Calu3 (cell line): ENCODE data around the gene SPECC1. TPM values are rescaled to one million over a fixed set of nuclear protein-coding genes. Genes with fewer than 3 reads are reported as not detected.

ENCODE experiments used
- BruUV-seq: library from RNA; stranded (reverse); fragments of 400-500 nt; replicated peaks from 2 replicates; lab custom pipeline; 2021; lab: Mats Ljungman, UMichigan
- CTCF ChIA-PET: fragments of 300-600 bp; sonication (Branson Sonifier 250); formaldehyde crosslinking; loops from one replicate; lab custom pipeline; 2022; ENCODE audit warnings: antibody characterized with exemption; lab: Charles Lee
- DNase-seq: peaks from one replicate; pipeline ENCODE4 v3.0.0; 2022
- H3K27ac Mint-ChIP-seq: one replicate; pipeline ENCODE4 v1.8.0; 2022; ENCODE audit warnings: mixed read lengths; ENCODE audit not compliant: unreplicated experiment
- H3K27me3 Mint-ChIP-seq: one replicate; pipeline ENCODE4 v1.8.0; 2022; ENCODE audit warnings: mixed read lengths; ENCODE audit not compliant: unreplicated experiment
- H3K36me3 Mint-ChIP-seq: one replicate; pipeline ENCODE4 v1.8.0; 2022; ENCODE audit warnings: mild to moderate bottlenecking, moderate library complexity, mixed read lengths; ENCODE audit not compliant: insufficient read depth, unreplicated experiment
- H3K4me1 Mint-ChIP-seq: one replicate; pipeline ENCODE4 v1.8.0; 2022; ENCODE audit warnings: mild to moderate bottlenecking, low read depth, mixed read lengths; ENCODE audit not compliant: unreplicated experiment
- H3K4me3 Mint-ChIP-seq: one replicate; pipeline ENCODE4 v1.8.0; 2022; ENCODE audit warnings: mild to moderate bottlenecking, low read depth, moderate library complexity, mixed read lengths; ENCODE audit not compliant: unreplicated experiment
- H3K9me3 Mint-ChIP-seq: one replicate; pipeline ENCODE4 v1.8.0; 2022; ENCODE audit warnings: low read depth, mixed read lengths; ENCODE audit not compliant: unreplicated experiment
- intact Hi-C: fragments of 100-400 bp; cut with micrococcal nuclease; formaldehyde crosslinking; loops from one replicate; pipeline ENCODE4 v1.10.0; 2022; ENCODE audit not compliant: unreplicated experiment
- total RNA-seq: library from RNA; stranded (reverse); gene quantifications from 2 replicates; pipeline ENCODE4 v1.2.3, GENCODE V29; 2022
- TF ChIP-seq, protein P1 (sequence below): fragments of 200-600 bp; IDR thresholded peaks from one replicate; pipeline ENCODE4 v1.8.0; 2022; ENCODE audit warnings: antibody characterized with exemption; ENCODE audit not compliant: unreplicated experiment

The SPECC1 gene
- total RNA-seq, 1 experiment from 2014 or later: 53.5 TPM

DNA sequence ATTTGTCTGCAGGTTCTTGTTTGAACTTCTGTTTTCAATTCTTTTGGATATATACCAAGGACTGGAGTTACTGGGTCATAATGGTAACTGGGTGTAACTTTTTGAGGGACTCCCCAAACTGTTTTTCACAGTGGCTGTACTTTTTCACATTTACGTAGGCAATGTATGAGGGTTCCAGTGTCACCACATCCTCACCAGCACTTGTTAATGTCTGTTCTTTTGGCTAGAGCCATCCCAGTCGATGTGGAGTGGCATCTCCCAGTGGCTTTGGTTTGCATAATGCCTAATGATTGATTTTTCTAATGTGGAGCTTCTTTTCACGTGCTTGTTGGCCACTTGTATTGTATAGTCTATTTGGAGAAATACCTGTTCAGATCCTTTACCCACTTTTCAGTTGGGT, 59.3 kb downstream of the SPECC1 start:
- no peak for DNase-seq
- TF ChIP-seq, protein P1, sequence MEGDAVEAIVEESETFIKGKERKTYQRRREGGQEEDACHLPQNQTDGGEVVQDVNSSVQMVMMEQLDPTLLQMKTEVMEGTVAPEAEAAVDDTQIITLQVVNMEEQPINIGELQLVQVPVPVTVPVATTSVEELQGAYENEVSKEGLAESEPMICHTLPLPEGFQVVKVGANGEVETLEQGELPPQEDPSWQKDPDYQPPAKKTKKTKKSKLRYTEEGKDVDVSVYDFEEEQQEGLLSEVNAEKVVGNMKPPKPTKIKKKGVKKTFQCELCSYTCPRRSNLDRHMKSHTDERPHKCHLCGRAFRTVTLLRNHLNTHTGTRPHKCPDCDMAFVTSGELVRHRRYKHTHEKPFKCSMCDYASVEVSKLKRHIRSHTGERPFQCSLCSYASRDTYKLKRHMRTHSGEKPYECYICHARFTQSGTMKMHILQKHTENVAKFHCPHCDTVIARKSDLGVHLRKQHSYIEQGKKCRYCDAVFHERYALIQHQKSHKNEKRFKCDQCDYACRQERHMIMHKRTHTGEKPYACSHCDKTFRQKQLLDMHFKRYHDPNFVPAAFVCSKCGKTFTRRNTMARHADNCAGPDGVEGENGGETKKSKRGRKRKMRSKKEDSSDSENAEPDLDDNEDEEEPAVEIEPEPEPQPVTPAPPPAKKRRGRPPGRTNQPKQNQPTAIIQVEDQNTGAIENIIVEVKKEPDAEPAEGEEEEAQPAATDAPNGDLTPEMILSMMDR: no peak
- H3K27me3 Mint-ChIP-seq: peaks cover 28% of the 10 kb centered on the region
- H3K4me3 Mint-ChIP-seq: no peak overlapping the region
- no peak overlapping the region for H3K27ac Mint-ChIP-seq
- H3K4me1 Mint-ChIP-seq: no peaks in the 10 kb centered on the region
- H3K36me3 Mint-ChIP-seq: no peaks in the 10 kb centered on the region
- intact Hi-C loops: no loop called here
- H3K9me3 Mint-ChIP-seq: no peaks in the 10 kb centered on the region
- no TSS peak for BruUV-seq
- CTCF ChIA-PET: no interaction called here

DNA sequence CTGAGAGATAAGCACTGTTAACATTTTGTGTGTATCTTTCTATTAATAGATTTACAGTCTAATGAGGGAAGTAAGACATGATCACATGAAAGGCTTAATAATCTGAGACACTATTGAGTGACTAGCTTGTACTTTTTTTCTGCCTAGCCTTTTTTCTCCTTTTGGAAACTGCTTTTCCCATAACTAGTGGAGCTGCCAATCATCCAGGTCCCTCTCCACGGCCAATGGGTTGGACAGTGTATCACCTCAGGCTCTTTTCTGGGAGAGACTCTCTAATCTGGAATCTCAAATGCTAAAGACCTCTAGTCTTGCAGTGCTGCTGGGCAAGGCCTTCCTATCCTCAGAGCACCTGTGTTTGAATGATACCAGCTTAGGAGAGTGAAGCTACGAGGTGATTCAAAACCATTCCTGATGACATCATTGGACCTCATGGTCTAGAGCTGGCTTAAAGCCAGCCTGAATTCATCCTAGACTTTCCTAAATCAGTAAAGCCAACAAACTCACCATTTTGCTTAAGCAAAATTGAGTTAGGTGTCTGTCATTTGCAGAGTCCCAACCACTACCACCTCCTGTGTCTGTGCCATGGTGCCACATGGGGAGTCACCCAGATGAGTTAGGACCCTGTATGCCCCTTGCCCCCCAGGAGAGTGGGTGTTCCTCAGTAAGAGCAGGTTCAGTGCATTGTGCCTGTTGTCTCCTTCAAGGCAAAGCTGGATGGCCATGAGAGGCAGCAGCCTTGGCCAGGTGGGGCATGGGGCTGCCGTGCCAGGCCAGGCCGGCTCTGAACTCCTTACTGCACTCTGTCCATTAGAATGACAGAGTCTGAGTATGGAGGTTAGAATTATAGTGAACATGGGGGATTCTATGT, 62.9 kb downstream of the SPECC1 start:
- H3K27ac Mint-ChIP-seq: no peak overlapping the region
- DNase-seq: no peak
- peaks cover 35% of the 10 kb centered on the region for H3K27me3 Mint-ChIP-seq
- H3K4me3 Mint-ChIP-seq: no peak overlapping the region
- intact Hi-C loops: no loop called here
- TF ChIP-seq, protein P1: no peak
- H3K9me3 Mint-ChIP-seq: no peaks in the 10 kb centered on the region
- CTCF ChIA-PET: interaction anchor here (0.6 kb wide), 1 partner anchor 62 kb away, joined by 3 read pairs; no protein-coding TSS in a partner anchor
- no peaks in the 10 kb centered on the region for H3K36me3 Mint-ChIP-seq
- BruUV-seq: no TSS peak
- no peaks in the 10 kb centered on the region for H3K4me1 Mint-ChIP-seq

DNA sequence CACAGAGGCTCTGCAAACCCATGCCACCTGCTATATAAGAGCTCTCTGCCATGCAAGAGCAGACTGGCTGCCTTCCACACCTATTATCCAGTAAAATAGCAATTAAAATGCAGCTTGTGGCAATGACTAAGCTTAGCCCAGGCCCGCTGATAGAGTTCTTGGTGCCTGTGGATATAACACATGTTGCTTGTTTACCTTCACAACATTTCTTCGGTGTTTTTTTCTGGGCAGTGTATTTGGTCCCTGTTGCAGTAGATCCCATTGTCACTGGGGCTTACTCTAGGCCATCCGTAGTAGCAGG, 63.5 kb downstream of the SPECC1 start:
- Mint-ChIP-seq H3K27ac (no peak overlapping the region), H3K4me3 (no peak overlapping the region), H3K36me3 (no peaks in the 10 kb centered on the region), H3K4me1 (no peaks in the 10 kb centered on the region), H3K27me3 (peaks cover 35% of the 10 kb centered on the region), H3K9me3 (no peaks in the 10 kb centered on the region)
- BruUV-seq: no TSS peak
- intact Hi-C loops: no loop called here
- TF ChIP-seq, protein P1: no peak
- no peak for DNase-seq
- CTCF ChIA-PET: interaction anchor here (0.6 kb wide), 1 partner anchor 62 kb away, joined by 3 read pairs; no protein-coding TSS in a partner anchor

DNA sequence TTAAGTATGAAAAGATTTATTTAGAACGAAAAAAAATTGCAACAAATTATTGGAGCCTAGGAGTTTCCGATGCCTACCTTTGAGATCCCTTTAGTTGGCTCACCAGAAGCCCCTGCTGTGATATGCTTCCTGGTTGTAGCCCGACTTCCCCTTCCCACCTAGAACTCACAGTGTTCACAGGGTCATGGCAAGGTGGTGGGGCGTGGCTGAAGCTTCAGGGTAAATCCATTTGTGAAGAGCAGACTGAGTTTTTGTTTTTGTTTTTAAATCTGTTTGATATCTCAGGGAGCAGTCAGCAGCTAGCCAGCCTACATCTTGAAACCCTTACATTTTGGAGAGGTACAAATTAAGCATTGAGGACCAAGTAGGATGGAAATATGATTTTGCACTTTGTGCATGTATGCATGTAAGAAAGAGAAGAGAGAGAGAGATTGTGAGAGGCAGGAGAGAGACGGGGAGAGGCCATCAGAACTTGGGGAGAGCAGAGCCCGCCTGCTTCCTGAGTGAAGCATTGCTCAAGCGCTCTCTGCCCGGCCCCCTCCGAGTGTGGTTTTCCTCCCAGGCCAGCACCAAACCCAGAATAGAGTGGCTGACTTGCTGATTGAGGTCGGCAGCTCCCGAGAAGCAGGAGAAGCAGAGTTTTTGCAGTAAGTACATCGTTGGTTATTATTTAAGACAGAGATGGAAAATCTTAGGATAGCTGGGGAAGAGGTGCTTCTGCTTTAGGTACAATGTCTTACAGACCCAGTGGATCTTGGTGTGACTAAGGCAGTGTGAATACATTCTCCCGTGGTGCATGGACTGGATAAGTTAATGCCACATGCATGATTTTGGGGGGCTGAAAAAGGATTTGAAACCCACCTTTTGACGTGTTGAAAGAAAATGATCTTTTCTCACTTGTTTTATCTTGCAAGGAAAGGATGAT, 64.2 kb downstream of the SPECC1 start:
- intact Hi-C loops: no loop called here
- BruUV-seq: no TSS peak
- no peak for DNase-seq
- Mint-ChIP-seq H3K36me3 (no peaks in the 10 kb centered on the region), H3K4me3 (no peak overlapping the region), H3K27ac (no peak overlapping the region), H3K4me1 (no peaks in the 10 kb centered on the region), H3K27me3 (peaks cover 42% of the 10 kb centered on the region), H3K9me3 (no peaks in the 10 kb centered on the region)
- CTCF ChIA-PET: interaction anchor here (0.5 to 0.6 kb wide), 2 partner anchors 63 to 80 kb away, joined by 3 read pairs; no protein-coding TSS in a partner anchor
- TF ChIP-seq, protein P1: no peak
